SK-N-MC (cell line): ENCODE data around the gene PPP1R37.

Experiments
- EZH2 ChIP-seq: fragments of 200-600 bp; sonication (generic); IDR thresholded peaks from one replicate; pipeline ENCODE4 v1.6.1; 2017; ENCODE audit warnings: antibody characterized with exemption
- POLR2AphosphoS5 ChIP-seq: IDR thresholded peaks from 2 replicates; pipeline ENCODE4 v1.6.1; 2012; ENCODE audit warnings: mild to moderate bottlenecking, low read depth, low read length, borderline replicate concordance

DNA sequence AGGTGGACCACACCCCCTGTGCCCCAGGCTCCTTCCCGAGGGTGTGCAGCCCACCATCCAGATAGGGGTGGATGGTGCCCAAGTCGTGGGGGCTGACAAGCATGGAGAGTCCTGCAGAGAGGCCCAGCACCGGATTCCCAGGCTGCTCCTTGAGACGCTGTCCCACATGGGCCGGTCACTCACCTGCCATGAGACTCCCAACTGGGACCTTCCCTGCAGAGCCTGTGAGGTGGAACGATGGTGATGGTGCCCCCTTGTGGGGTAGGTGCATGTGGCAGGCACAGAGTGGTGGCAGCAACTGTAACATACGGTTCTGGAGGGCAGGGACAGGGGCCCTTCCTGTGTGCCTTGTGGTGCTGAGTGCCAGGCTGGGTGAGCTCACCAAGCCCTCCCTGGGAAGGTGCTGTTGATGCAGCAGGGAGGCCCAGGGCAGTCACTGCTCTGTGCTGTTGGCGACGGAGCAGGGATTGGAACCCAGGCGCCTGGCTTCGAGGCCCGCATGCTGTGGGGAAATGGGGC lies 33.1 kb downstream of the PPP1R37 start:
- TF ChIP-seq EZH2 (no peak), POLR2AphosphoS5 (no peak)
